ENCODE results near the gene FER1L5.

DNA sequence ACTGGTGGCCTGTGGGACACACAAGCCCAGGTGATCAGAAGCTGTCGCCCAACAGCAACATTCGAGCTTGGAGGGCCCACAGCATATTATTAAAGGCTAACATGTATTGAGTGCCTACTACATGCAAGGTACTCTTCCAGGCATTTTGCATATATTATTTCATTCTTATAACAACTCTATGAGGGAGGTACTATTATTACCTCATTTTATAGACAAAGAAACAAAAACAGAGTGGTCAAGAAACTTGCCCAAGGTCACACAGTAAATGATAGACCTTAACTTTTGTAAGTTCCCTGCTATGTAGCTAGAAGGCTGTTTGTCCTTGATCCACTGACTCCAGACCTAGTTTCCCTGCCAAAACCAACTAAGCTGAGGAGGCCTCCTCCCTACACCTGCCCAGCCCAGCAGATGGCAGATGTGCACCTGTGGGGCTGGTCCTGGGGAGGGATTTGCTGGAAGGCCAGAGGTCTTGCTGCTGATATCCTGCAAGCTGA lies 40.2 kb upstream of the FER1L5 start:
- TF ChIP-seq, protein P1, sequence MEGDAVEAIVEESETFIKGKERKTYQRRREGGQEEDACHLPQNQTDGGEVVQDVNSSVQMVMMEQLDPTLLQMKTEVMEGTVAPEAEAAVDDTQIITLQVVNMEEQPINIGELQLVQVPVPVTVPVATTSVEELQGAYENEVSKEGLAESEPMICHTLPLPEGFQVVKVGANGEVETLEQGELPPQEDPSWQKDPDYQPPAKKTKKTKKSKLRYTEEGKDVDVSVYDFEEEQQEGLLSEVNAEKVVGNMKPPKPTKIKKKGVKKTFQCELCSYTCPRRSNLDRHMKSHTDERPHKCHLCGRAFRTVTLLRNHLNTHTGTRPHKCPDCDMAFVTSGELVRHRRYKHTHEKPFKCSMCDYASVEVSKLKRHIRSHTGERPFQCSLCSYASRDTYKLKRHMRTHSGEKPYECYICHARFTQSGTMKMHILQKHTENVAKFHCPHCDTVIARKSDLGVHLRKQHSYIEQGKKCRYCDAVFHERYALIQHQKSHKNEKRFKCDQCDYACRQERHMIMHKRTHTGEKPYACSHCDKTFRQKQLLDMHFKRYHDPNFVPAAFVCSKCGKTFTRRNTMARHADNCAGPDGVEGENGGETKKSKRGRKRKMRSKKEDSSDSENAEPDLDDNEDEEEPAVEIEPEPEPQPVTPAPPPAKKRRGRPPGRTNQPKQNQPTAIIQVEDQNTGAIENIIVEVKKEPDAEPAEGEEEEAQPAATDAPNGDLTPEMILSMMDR (IDR thresholded peaks at IDR 0.05): peak in 1 of 4 experiments; percentile 45
- TF ChIP-seq POLR2AphosphoS5 (IDR thresholded peaks at IDR 0.05) (no peak), POLR2A (IDR thresholded peaks at IDR 0.05) (no peak)
